Measurements from ENCODE around the gene EXOC4.

EXOC4 gene

GRCh38 chr7:133303372-133303771, 50.5 kb downstream of the EXOC4 start:
- no peak overlapping the region for H3K27ac ChIP-seq
- no peak for DNase-seq (ENCODE audit: low spot score)
- TF ChIP-seq CTCF (conservative IDR thresholded peaks at IDR 0.05; ENCODE audit: low read depth), result no peak
- CTCF ChIA-PET, result no interaction called here
- POLR2A ChIA-PET (ENCODE audit: low non-redundant PET), result no interaction called here

GRCh38 chr7:133303931-133304330, 51.1 kb downstream of the EXOC4 start:
- no peak for TF ChIP-seq CTCF (conservative IDR thresholded peaks at IDR 0.05; ENCODE audit: low read depth)
- ChIA-PET POLR2A (ENCODE audit: low non-redundant PET) (no interaction called here), CTCF (no interaction called here)

GRCh38 chr7:133309333-133309732, 56.5 kb downstream of the EXOC4 start:
- H3K27ac ChIP-seq, result no peak overlapping the region
- no peak for DNase-seq (ENCODE audit: low spot score)
- ChIA-PET CTCF (no interaction called here), POLR2A (ENCODE audit: low non-redundant PET) (no interaction called here)
- TF ChIP-seq CTCF (conservative IDR thresholded peaks at IDR 0.05; ENCODE audit: low read depth), result no peak

More at GRCh38 chr7:133303931-133304330, 51.1 kb downstream of the EXOC4 start:
- H3K27ac ChIP-seq, result no peak overlapping the region
- DNase-seq (ENCODE audit: low spot score), result no peak

- CTCF ChIA-PET, result no interaction called here
- no peak for DNase-seq (ENCODE audit: low spot score)
- H3K27ac ChIP-seq, result no peak overlapping the region
- no peak for TF ChIP-seq CTCF (conservative IDR thresholded peaks at IDR 0.05; ENCODE audit: low read depth)
- POLR2A ChIA-PET (ENCODE audit: low non-redundant PET), result no interaction called here
Measured at GRCh38 chr7:133310232-133310862, 57.5 kb downstream of the EXOC4 start.

- no peak overlapping the region for H3K27ac ChIP-seq
- no peak for DNase-seq (ENCODE audit: low spot score)
- CTCF ChIA-PET, result no interaction called here
- POLR2A ChIA-PET (ENCODE audit: low non-redundant PET), result no interaction called here
- TF ChIP-seq CTCF (conservative IDR thresholded peaks at IDR 0.05; ENCODE audit: low read depth), result no peak
Measured at GRCh38 chr7:133313575-133313974, 60.7 kb downstream of the EXOC4 start.

GRCh38 chr7:133314084-133314483, 61.2 kb downstream of the EXOC4 start:
- TF ChIP-seq CTCF (conservative IDR thresholded peaks at IDR 0.05; ENCODE audit: low read depth), result no peak
- no peak overlapping the region for H3K27ac ChIP-seq
- POLR2A ChIA-PET (ENCODE audit: low non-redundant PET), result no interaction called here
- no peak for DNase-seq (ENCODE audit: low spot score)
- CTCF ChIA-PET, result no interaction called here

Measured in RWPE1 (cell line).